Renal pelvis (tissue), 12 donors: ENCODE measurements around the gene ZSCAN32. TPM values are rescaled to one million over a fixed set of nuclear protein-coding genes. Genes with fewer than 3 reads are reported as not detected.

Experiments
- DNase-seq: peaks from one replicate; pipeline ENCODE4 v3.0.0-alpha.2; 2013
- long read RNA-seq, 16 experiments: transcript quantifications; one replicate each; lab custom pipeline, GENCODE V29; 2026
- polyA plus RNA-seq, 3 donors: library from polyadenylated mRNA; unstranded; fragments of 120-200 nt; gene quantifications; one replicate each; pipeline ENCODE4 v1.2.1, GENCODE V29; 2013; ENCODE audit not compliant: insufficient read length in 3 of 3

Gene ZSCAN32
- 10 to 100 TPM; 15.0 to 20.5 (median 17.8) TPM for polyA plus RNA-seq
- long read RNA-seq, donor 1, transcript ZSCAN32-206 (1 exons, 1,977 nt), result major isoform, 10 of 13 reads
- long read RNA-seq, donor 1, partial matches to known transcripts, result 0 of 13 reads
- long read RNA-seq, donor 1, other reads (novel, unspliced or antisense), result 0 of 13 reads
- long read RNA-seq, donor 2, transcript ZSCAN32-206 (1 exons, 1,977 nt), result major isoform, 6 of 8 reads
- long read RNA-seq, donor 2, partial matches to known transcripts, result 0 of 8 reads
- long read RNA-seq, donor 2, other reads (novel, unspliced or antisense), result 0 of 8 reads
- long read RNA-seq, donor 3, partial matches to known transcripts, result 0 of 9 reads
- long read RNA-seq, donor 3, other reads (novel, unspliced or antisense), result 0 of 9 reads
- long read RNA-seq, donor 4, transcript ZSCAN32-206 (1 exons, 1,977 nt), result major isoform, 6 of 52 reads
- long read RNA-seq, donor 4, partial matches to known transcripts, result 21 of 52 reads
- long read RNA-seq, donor 4, other reads (novel, unspliced or antisense), result 25 of 52 reads
- long read RNA-seq, donor 5, transcript ZSCAN32-206 (1 exons, 1,977 nt), result major isoform, 5 of 5 reads
- long read RNA-seq, donor 5, partial matches to known transcripts, result 0 of 5 reads
- long read RNA-seq, donor 5, other reads (novel, unspliced or antisense), result 0 of 5 reads
- long read RNA-seq, donor 6, transcript ZSCAN32-206 (1 exons, 1,977 nt), result major isoform, 7 of 9 reads
- long read RNA-seq, donor 6, partial matches to known transcripts, result 0 of 9 reads
- long read RNA-seq, donor 6, other reads (novel, unspliced or antisense), result 0 of 9 reads
- long read RNA-seq, donor 7, transcript ZSCAN32-206 (1 exons, 1,977 nt), result major isoform, 7 of 9 reads
- long read RNA-seq, donor 7, partial matches to known transcripts, result 0 of 9 reads
- long read RNA-seq, donor 7, other reads (novel, unspliced or antisense), result 0 of 9 reads
- long read RNA-seq, donor 8, partial matches to known transcripts, result 0 of 3 reads
- long read RNA-seq, donor 8, other reads (novel, unspliced or antisense), result 0 of 3 reads
- long read RNA-seq, donor 9, transcript ZSCAN32-206 (1 exons, 1,977 nt), result major isoform, 11 of 18 reads
- long read RNA-seq, donor 9, partial matches to known transcripts, result 0 of 18 reads
- long read RNA-seq, donor 9, other reads (novel, unspliced or antisense), result 0 of 18 reads
- long read RNA-seq, donor 10, transcript ZSCAN32-206 (1 exons, 1,977 nt), result major isoform, 7 of 7 reads
- long read RNA-seq, donor 10, partial matches to known transcripts, result 0 of 7 reads
- long read RNA-seq, donor 10, other reads (novel, unspliced or antisense), result 0 of 7 reads
- long read RNA-seq, donor 11, partial matches to known transcripts, result 0 of 3 reads
- long read RNA-seq, donor 11, other reads (novel, unspliced or antisense), result 0 of 3 reads
- long read RNA-seq, donor 12, transcript ZSCAN32-206 (1 exons, 1,977 nt), result major isoform, 14 of 96 reads
- long read RNA-seq, donor 12, partial matches to known transcripts, result 32 of 96 reads
- long read RNA-seq, donor 12, other reads (novel, unspliced or antisense), result 48 of 96 reads
- long read RNA-seq, donor 13, transcript ZSCAN32-206 (1 exons, 1,977 nt), result major isoform, 11 of 13 reads
- long read RNA-seq, donor 13, partial matches to known transcripts, result 0 of 13 reads
- long read RNA-seq, donor 13, other reads (novel, unspliced or antisense), result 0 of 13 reads
- long read RNA-seq, donor 14, result 0 reads
- long read RNA-seq, donor 15, result 0 reads
- long read RNA-seq, donor 16, transcript ZSCAN32-206 (1 exons, 1,977 nt), result major isoform, 8 of 8 reads
- long read RNA-seq, donor 16, partial matches to known transcripts, result 0 of 8 reads
- long read RNA-seq, donor 16, other reads (novel, unspliced or antisense), result 0 of 8 reads

GRCh38 chr16:3400779-3401688 is at the start of gene ZSCAN32, which contains the start of gene ZNF174:
Gene ZSCAN32, minus strand, starts transcription at chr16:3401004. Its CDS starts 3,447 bp downstream, at chr16:3397557.
Gene ZNF174, plus strand, starts transcription at chr16:3401215. Its CDS starts 790 bp downstream, at chr16:3402005.
- peak; percentile 99 for DNase-seq

- no peak for DNase-seq
These were observed 43.2 kb upstream of the ZSCAN32 start for GRCh38 chr16:3444032-3444388.

- DNase-seq, result peak; percentile 89
These were observed 42.6 kb upstream of the ZSCAN32 start, which contains the start of the genes NAA60 and ZNF597 for GRCh38 chr16:3443108-3444031. Gene NAA60, plus strand, starts transcription at chr16:3443680. Its CDS starts 32,548 bp downstream, at chr16:3476228. Gene ZNF597, minus strand, starts transcription at chr16:3443504. Its CDS starts 351 bp downstream, at chr16:3443153.

GRCh38 chr16:3439637-3440036 is 38.8 kb upstream of the ZSCAN32 start:
- no peak for DNase-seq

- DNase-seq, result no peak
These were observed 33.6 kb upstream of the ZSCAN32 start for GRCh38 chr16:3434373-3434772.

- DNase-seq, result no peak
These were observed 31.0 kb upstream of the ZSCAN32 start for GRCh38 chr16:3431779-3432219.

GRCh38 chr16:3413730-3414379 is 13.1 kb upstream of the ZSCAN32 start:
- no peak for DNase-seq

DNA sequence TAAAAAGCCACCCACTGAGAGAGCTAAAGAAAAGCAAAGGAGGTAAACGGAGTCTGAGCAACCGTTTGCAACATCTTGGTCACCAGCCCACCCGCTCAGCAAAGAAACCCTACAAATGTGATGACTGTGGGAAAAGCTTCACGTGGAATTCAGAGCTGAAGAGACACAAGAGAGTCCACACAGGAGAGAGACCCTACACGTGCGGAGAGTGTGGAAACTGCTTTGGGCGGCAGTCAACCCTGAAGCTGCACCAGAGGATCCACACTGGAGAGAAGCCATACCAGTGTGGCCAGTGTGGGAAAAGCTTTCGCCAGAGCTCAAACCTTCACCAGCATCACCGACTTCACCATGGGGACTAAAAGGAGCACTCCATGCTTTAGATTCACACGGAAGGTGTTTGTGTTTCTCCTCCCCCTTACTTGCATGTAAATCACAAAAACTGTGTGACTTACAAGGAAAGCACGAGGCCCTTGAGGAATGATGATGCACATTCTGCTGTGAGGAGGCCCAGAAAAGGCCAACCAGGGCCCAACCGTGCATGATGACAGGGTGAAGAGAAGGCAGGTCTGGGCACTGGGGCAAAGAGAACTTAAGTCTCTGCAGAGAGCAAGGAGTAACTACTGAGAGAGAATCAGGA is 7.9 kb upstream of the ZSCAN32 start:
- no peak for DNase-seq

DNA sequence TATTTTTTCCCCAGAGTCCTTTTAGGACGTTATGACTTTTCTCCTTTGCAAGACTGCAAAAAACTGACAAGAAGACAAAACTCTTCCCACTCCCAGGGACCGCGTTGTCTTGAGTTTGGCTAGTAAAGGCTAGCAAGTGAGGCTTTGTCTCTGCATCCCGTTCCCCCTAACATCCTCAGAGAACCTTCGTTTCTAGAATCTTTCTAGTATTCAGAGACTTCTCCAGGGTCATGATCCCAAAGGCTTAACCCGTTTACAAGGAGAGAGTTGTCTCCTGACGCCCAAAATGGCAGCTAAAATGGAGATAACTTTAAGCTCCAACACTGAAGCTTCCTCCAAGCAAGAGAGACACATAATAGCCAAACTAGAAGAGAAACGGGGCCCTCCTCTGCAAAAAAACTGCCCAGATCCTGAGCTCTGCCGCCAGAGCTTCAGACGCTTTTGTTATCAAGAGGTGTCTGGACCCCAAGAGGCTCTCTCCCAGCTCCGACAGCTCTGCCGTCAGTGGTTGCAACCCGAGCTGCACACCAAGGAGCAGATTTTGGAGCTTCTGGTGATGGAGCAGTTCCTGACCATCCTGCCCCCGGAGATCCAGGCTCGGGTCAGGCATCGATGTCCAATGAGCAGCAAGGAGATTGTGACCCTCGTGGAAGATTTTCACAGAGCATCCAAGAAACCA is 1.1 kb upstream of the ZSCAN32 start:
- peak; percentile 1 for DNase-seq

- no peak for DNase-seq
These were observed 392 bp downstream of the ZSCAN32 start for GRCh38 chr16:3400446-3400778.

DNA sequence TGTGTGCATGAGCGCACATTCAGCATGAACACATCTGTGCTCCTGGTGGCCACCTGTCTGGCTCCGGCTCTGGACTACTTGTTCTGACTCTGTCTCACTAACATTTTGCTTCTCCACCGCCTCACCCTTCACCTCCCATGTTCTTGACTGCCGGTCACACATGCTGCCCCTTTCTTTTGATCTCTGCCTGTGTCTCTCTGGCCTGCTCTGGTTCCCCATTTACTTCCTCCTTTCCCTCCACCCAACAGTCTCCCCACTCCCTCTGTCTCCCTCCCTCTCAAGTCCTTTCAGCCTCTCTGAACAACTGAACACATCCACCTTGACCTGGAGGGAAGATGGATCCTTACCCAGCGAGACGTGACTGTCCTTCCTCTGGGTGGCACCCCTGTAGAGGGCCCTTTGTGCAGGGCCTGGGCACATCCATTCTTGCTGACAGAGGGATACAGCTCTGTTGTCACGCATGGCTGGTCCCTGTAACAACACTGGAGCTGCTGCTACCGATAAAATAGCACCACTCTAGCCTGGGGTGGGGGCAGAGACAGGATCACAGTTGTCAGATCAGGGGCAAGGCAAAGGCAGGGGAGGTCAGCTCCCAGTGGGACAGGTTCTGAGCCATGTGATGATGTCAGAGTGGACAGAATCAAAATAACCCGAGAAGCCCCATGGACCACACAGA is 11.0 kb downstream of the ZSCAN32 start:
- no peak for DNase-seq

DNA sequence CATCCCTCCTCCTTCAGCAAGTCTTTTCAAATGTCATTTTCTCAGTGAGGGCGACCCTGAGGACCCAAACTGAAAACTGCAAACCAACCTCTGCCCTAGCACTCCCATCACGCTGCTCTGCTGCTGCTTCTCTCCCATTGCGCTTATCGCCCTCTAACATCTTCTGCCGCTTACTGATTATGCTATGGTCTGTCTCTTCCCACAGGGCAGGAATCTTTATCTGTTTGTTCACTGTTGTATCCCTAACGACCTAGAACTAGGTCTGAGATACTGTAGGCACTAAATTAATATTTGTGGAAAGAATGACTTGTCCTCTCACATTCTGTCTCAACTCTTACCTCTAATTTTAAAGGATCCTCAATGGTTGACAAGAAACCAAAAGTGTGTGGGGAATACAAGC is 12.5 kb downstream of the ZSCAN32 start:
- no peak for DNase-seq

DNA sequence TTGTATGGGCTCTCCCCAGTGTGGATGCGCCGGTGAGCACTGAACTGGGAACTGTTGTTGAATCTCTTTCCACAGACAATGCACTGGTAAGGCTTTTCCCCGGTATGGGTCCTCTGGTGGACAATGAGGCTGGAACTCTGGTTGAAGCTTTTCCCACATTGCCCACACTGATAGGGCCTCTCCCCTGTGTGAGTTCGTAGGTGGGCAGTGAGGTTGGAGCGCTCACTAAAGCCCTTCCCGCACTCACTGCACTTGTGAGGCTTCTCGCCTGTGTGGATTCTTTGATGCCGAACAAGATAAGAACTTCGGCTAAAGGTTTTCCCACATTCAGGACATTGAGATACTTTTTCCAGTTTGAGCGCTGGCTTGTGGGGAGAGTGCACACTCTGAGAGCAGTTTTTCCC is 17.8 kb downstream of the ZSCAN32 start:
- DNase-seq, result no peak

DNA sequence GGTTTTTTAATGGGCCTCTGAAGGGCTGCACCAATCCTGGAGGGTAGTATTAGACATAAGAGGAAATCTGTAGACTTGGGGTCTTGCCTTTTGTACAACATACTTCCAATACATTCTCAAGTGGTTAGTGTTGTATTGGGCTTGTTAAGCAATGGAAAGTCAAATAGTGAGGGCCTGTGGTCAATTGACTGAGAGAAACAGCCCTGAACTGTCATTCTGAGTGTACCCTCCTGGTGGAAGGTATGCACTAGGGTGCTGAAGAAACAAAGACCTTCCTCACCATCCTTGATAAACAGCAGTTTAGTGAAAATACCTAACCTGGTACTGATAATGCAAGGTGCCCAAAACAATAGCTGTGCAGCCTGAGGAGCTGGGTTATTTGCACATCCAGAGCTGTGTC is 22.9 kb downstream of the ZSCAN32 start:
- no peak for DNase-seq

GRCh38 chr16:3375680-3376079 is 25.1 kb downstream of the ZSCAN32 start:
- DNase-seq, result no peak

GRCh38 chr16:3369073-3369472 is 31.7 kb downstream of the ZSCAN32 start:
- DNase-seq, result no peak
